SU-DHL-6 (cell line): ENCODE results near the gene IRAK4.

Source experiments
- H2AFZ ChIP-seq: fragments of 200-600 bp; sonication (generic); 2 replicates; pipeline ENCODE4 v1.6.1; 2014; ENCODE audit warnings: low read depth, mild to moderate bottlenecking, moderate library complexity, mixed read lengths, antibody characterized with exemption, low read length; ENCODE audit not compliant: severe bottlenecking
- H3F3A ChIP-seq: fragments of 200-600 bp; shearing (Covaris generic); 2 replicates; pipeline ENCODE4 v1.6.0; 2016; ENCODE audit warnings: antibody characterized with exemption, mild to moderate bottlenecking; ENCODE audit not compliant: insufficient read depth
- H3K27ac ChIP-seq: fragments of 200-600 bp; sonication (generic); 2 replicates; pipeline ENCODE4 v1.5.1; 2016; ENCODE audit warnings: low read depth, mild to moderate bottlenecking, low read length, moderate library complexity, mixed read lengths
- H3K27me3 ChIP-seq: fragments of 200-600 bp; sonication (generic), shearing (Covaris generic); 2 replicates; pipeline ENCODE4 v1.6.0; 2014; ENCODE audit warnings: mild to moderate bottlenecking, low read length
- H3K36me3 ChIP-seq: fragments of 200-600 bp; sonication (generic); 2 replicates; pipeline ENCODE4 v1.6.1; 2014; ENCODE audit warnings: mild to moderate bottlenecking, low read length, mixed read lengths
- H3K4me2 ChIP-seq: fragments of 300-600, 200-600 bp; shearing (Covaris generic), sonication (generic); 2 replicates; pipeline ENCODE4 v1.6.0; 2014; ENCODE audit warnings: low read length, low read depth, mild to moderate bottlenecking; ENCODE audit not compliant: poor library complexity, severe bottlenecking
- H3K4me3 ChIP-seq: fragments of 200-600 bp; sonication (generic); 2 replicates; pipeline ENCODE4 v1.5.1; 2014; ENCODE audit warnings: antibody characterized with exemption, low read length, mild to moderate bottlenecking, mixed read lengths; ENCODE audit not compliant: insufficient read depth, poor library complexity, severe bottlenecking
- H3K79me2 ChIP-seq: fragments of 200-600 bp; sonication (generic); 2 replicates; pipeline ENCODE4 v1.6.1; 2014; ENCODE audit warnings: mild to moderate bottlenecking, low read length, moderate library complexity; ENCODE audit not compliant: insufficient read depth
- H3K9ac ChIP-seq: fragments of 200-600 bp; sonication (generic); 2 replicates; pipeline ENCODE4 v1.7.0; 2014; ENCODE audit warnings: mild to moderate bottlenecking, low read length
- H3K9me2 ChIP-seq: fragments of 200-600 bp; sonication (generic); replicated peaks from 2 replicates; pipeline ENCODE4 v1.6.1; 2014; ENCODE audit warnings: low read length; ENCODE audit not compliant: insufficient read depth
- H3K9me3 ChIP-seq: fragments of 200-600 bp; sonication (generic); 2 replicates; pipeline ENCODE4 v1.6.1; 2014; ENCODE audit warnings: low read length, mixed read lengths; ENCODE audit not compliant: insufficient read depth
- H4K20me1 ChIP-seq: fragments of 200-600 bp; sonication (generic); 2 replicates; pipeline ENCODE4 v1.6.1; 2014; ENCODE audit warnings: low read depth, mild to moderate bottlenecking, antibody characterized with exemption, low read length, moderate library complexity, mixed read lengths
- CTCF ChIP-seq: fragments of 200-600 bp; sonication (generic); IDR thresholded peaks from one replicate; pipeline ENCODE4 v1.5.1; 2017; ENCODE audit warnings: antibody characterized with exemption, mild to moderate bottlenecking, low read length, moderate library complexity; ENCODE audit not compliant: insufficient read depth, poor library complexity, severe bottlenecking
- EZH2phosphoT487 ChIP-seq: fragments of 200-600 bp; sonication (generic), shearing (Covaris generic); conservative IDR thresholded peaks from 2 replicates; pipeline ENCODE4 v1.6.1; 2018; ENCODE audit warnings: mild to moderate bottlenecking, antibody characterized with exemption, low read length, moderate library complexity, mixed read lengths

IRAK4 gene

GRCh38 chr12:43805860-43806736 lies 47.3 kb downstream of the IRAK4 start, which contains the start of gene TWF1:
Gene TWF1, minus strand, starts transcription at chr12:43806317. Its CDS starts 72 bp downstream, at chr12:43806245.
- H2AFZ ChIP-seq: peak within 1 kb of the TSS; percentile 83
- H3K4me3 ChIP-seq: peak within 1 kb of the TSS; percentile 97
- TF ChIP-seq EZH2phosphoT487 (no peak), CTCF (no peak)
- peak within 1 kb of the TSS; percentile 86 for H3K27ac ChIP-seq
- no peaks in the 10 kb centered on the region for H3K27me3 ChIP-seq
- H3K9ac ChIP-seq: peak within 1 kb of the TSS; percentile 89
- no peaks in the 10 kb centered on the region for H3K9me2 ChIP-seq
- no peaks in the 10 kb centered on the region for H3F3A ChIP-seq
- no peaks in the 10 kb centered on the region for H3K9me3 ChIP-seq
- peaks cover 9% of the 10 kb centered on the region for H4K20me1 ChIP-seq
- H3K4me2 ChIP-seq: peak within 1 kb of the TSS; percentile 92
- peaks cover 41% of the 10 kb centered on the region for H3K79me2 ChIP-seq
- peaks cover 26% of the 10 kb centered on the region for H3K36me3 ChIP-seq

- no peaks in the 10 kb centered on the region for H3K27me3 ChIP-seq
- peak overlapping the region; percentile 86 for H3K27ac ChIP-seq
- H3K9me3 ChIP-seq: no peaks in the 10 kb centered on the region
- H3K9me2 ChIP-seq: no peaks in the 10 kb centered on the region
- H3K4me2 ChIP-seq: peak overlapping the region; percentile 79
- H3K9ac ChIP-seq: peak overlapping the region; percentile 89
- H3F3A ChIP-seq: no peaks in the 10 kb centered on the region
- TF ChIP-seq CTCF (no peak), EZH2phosphoT487 (no peak)
- peaks cover 25% of the 10 kb centered on the region for H3K36me3 ChIP-seq
- peak overlapping the region; percentile 97 for H3K4me3 ChIP-seq
- H3K79me2 ChIP-seq: peaks cover 41% of the 10 kb centered on the region
- H2AFZ ChIP-seq: peak overlapping the region; percentile 83
- peaks cover 9% of the 10 kb centered on the region for H4K20me1 ChIP-seq
Measured at GRCh38 chr12:43806737-43807072, 48.0 kb downstream of the IRAK4 start.

- Histone ChIP-seq H3K4me2 (peak overlapping the region; percentile 79), H3K4me3 (no peak overlapping the region)
Measured at GRCh38 chr12:43807386-43807785, 48.6 kb downstream of the IRAK4 start.

More at GRCh38 chr12:43807386-43807785, 48.6 kb downstream of the IRAK4 start:
- no peak for TF ChIP-seq CTCF
- TF ChIP-seq EZH2phosphoT487: no peak
- Histone ChIP-seq H3K27me3 (no peaks in the 10 kb centered on the region), H4K20me1 (peaks cover 9% of the 10 kb centered on the region), H3K27ac (no peak overlapping the region), H3K9me2 (no peaks in the 10 kb centered on the region), H3F3A (no peaks in the 10 kb centered on the region), H3K79me2 (peaks cover 36% of the 10 kb centered on the region), H3K9me3 (no peaks in the 10 kb centered on the region), H3K9ac (peak overlapping the region; percentile 89), H3K36me3 (peaks cover 19% of the 10 kb centered on the region), H2AFZ (peak overlapping the region; percentile 83)
